Measurements from ENCODE around the gene BMF. TPM values are rescaled to one million over a fixed set of nuclear protein-coding genes. Genes with fewer than 3 reads are reported as not detected.

BMF gene
- total and polyA plus RNA-seq, 2 donors (not counting 3 experiments of a cell fraction or from before 2014, with no cell fraction given), result 8.6 to 9.8 TPM

GRCh38 chr15:40112789-40113188, 4.1 kb upstream of the BMF start:
- BruUV-seq (replicated peaks), result no TSS peak

More at GRCh38 chr15:40112789-40113188, 4.1 kb upstream of the BMF start:
- TF ChIP-seq FOS (IDR thresholded peaks at IDR 0.05; ENCODE audit: borderline replicate concordance, insufficient read depth, low read length) (no peak), POLR2AphosphoS5 (IDR thresholded peaks at IDR 0.05; ENCODE audit: insufficient read depth, low read depth, low read length) (no peak), POLR2A (IDR thresholded peaks at IDR 0.05; ENCODE audit: low read depth, low read length) (no peak), GATA2 (IDR thresholded peaks at IDR 0.05; ENCODE audit: insufficient read depth, insufficient read length, low read depth, low read length) (no peak), MAX (IDR thresholded peaks at IDR 0.05; ENCODE audit: insufficient read depth, insufficient read length) (no peak), EZH2 (IDR thresholded peaks at IDR 0.05; ENCODE audit: borderline replicate concordance, low read depth, low read length, severe bottlenecking) (no peak), JUN (IDR thresholded peaks at IDR 0.05; ENCODE audit: borderline replicate concordance, insufficient read depth, insufficient read length, low read depth) (no peak), MYC (IDR thresholded peaks at IDR 0.05; ENCODE audit: low read depth, low read length) (no peak), CTCF (IDR thresholded peaks at IDR 0.05; ENCODE audit: extremely low read depth in 1 of 2, insufficient read depth in 1 of 2, low read depth in 1 of 2, low read length in 2 of 2) (no peak)
- Histone ChIP-seq H3K4me3 (replicated peaks in 1 of 3; ENCODE audit: insufficient read depth in 1 of 3, low read depth in 1 of 3, low read length in 3 of 3) (no peak overlapping the region), H3K27ac (ENCODE audit: insufficient read depth, low read depth, low read length) (no peak overlapping the region), H3K9ac (replicated peaks; ENCODE audit: extremely low read depth, insufficient read depth, low read length) (no peak overlapping the region), H3K4me2 (ENCODE audit: insufficient read depth, low read length) (no peak overlapping the region), H3K4me1 (ENCODE audit: control insufficient read depth, extremely low read depth, insufficient read depth, low read length) (peaks cover 7% of the 10 kb centered on the region), H4K20me1 (replicated peaks; ENCODE audit: control insufficient read depth, extremely low read depth, insufficient read depth, low read length) (no peaks in the 10 kb centered on the region), H3K27me3 (ENCODE audit: control insufficient read depth in 2 of 2, insufficient read depth in 2 of 2, low read length in 2 of 2) (peaks cover 7 to 22% of the 10 kb centered on the region in 2 experiments), H3K79me2 (ENCODE audit: control insufficient read depth, insufficient read depth, low read length) (no peaks in the 10 kb centered on the region), H3K9me1 (replicated peaks; ENCODE audit: control insufficient read depth, extremely low read depth, insufficient read depth, low read length) (no peaks in the 10 kb centered on the region), H3K36me3 (ENCODE audit: control insufficient read depth in 2 of 2, extremely low read depth in 1 of 2, insufficient read depth in 2 of 2, low read length in 2 of 2) (no peaks in the 10 kb centered on the region), H3K9me3 (replicated peaks; ENCODE audit: control insufficient read depth, insufficient read depth, low read length) (no peaks in the 10 kb centered on the region), H2AFZ (ENCODE audit: low read depth, low read length) (no peak overlapping the region)
- DNase-seq (ENCODE audit: low read depth, low spot score) (no peak), FAIRE-seq (no peak)
- CTCF ChIA-PET, result interaction anchor here (1.0 to 5.2 kb wide), 4 partner anchors 9 to 162 kb away, joined by 3 to 30 read pairs (median 6); no protein-coding TSS in a partner anchor
- dilution Hi-C loops (cut with MboI; ENCODE audit: extremely low pct_ligation_motif_present, low sequenced_read_pairs), result no loop called here
- POLR2A ChIA-PET, result interaction anchor here (0.8 kb wide), 1 partner anchor 65 kb away, joined by 3 read pairs; no protein-coding TSS in a partner anchor
- intact Hi-C loops (cut with micrococcal nuclease), result no loop called here

Data from endothelial cell of umbilical vein (primary cell).